ENCODE results near the gene KCNJ14.

Gene KCNJ14

DNA sequence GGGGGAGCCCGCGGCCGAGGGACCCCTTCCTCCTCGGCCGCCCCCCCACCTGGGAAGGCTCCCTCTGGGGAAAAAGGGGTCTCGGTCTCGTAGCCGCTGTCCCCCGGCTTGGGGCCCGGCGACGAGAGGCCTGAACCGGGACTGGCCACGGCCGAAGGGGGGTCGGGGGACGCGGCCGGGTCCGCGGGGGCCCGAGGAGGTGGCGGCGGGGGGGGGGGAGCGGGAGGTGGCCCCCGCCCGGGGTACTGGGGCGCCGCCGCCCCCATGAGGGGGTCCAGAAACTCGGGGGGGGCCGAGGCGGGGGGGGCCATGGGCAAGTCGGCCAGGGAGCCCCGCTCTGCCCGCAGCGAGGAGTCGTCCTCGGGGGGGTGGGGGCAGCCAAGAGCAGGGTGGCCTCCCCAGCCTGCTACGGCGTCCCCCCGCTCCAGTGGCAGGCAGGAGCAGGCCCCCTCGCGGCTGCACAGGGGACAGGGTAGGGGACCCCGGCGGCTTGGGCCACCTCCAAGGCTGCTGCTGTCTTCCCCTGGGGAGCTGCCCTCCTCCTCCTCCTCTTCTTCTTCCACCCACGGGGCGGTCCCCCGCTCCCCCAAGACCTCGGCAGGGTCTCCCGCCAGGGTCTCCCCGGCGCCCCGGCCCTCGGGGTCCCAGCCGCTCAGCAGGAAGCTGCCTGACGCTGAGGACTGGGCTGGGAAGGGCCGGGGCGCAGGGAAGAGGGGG lies 43.4 kb downstream of the KCNJ14 start:
- H3K27ac ChIP-seq: no peak overlapping the region
- no peak for TF ChIP-seq CTCF (conservative IDR thresholded peaks at IDR 0.05)

GRCh38 chr19:48499316-48500090 lies 44.1 kb downstream of the KCNJ14 start:
- no peak overlapping the region for H3K27ac ChIP-seq
- no peak for TF ChIP-seq CTCF (conservative IDR thresholded peaks at IDR 0.05)

GRCh38 chr19:48500830-48501493 lies 45.6 kb downstream of the KCNJ14 start:
- H3K27ac ChIP-seq: peak overlapping the region; percentile 78
- TF ChIP-seq CTCF (conservative IDR thresholded peaks at IDR 0.05): no peak

GRCh38 chr19:48501494-48502349 lies 46.3 kb downstream of the KCNJ14 start:
- H3K27ac ChIP-seq: peak overlapping the region; percentile 78
- no peak for TF ChIP-seq CTCF (conservative IDR thresholded peaks at IDR 0.05)

- H3K27ac ChIP-seq: peak overlapping the region; percentile 78
- TF ChIP-seq CTCF (conservative IDR thresholded peaks at IDR 0.05): no peak
Measured at GRCh38 chr19:48502350-48503018, 47.1 kb downstream of the KCNJ14 start.

DNA sequence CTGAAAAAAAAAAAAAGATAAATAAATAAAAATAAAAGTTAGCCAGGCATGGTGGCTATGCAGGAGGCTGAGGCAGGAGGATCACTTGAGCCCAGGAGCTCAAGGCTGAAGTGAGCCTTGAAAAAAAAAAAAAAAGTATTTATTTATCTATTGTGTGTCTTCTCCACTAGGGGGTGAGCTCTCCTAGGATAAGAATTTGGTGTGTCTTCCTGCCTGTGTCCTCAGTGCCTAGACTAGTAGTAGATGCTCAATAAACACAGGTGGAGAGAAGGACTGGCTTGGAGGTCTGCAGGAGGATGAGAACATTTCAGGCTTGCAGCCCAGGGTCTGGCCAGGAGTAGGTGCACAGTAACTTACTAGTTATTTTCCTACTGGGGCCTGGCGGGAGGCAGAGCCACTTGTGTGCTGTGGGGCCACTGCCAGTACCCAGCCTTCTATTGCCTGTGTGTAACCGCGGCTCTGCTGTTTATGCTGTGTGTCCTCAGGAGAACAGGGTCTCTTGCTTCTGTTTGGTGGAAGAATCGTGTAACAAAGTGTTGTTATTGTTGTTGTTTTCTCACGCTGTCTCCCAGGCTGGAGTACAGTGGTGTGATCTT lies 50.9 kb downstream of the KCNJ14 start:
- H3K27ac ChIP-seq: no peak overlapping the region
- peak; percentile 70 for TF ChIP-seq CTCF (conservative IDR thresholded peaks at IDR 0.05)
